Hematopoietic multipotent progenitor cell treated with erythropoietin and hydrocortisone succinate and interleukin-3 and kit ligand, for 4 days (in vitro differentiated cells): ENCODE data around the gene PRICKLE2.
A peak's percentile ranks its signal among the peaks of the same experiment; 100 is the strongest.

Experiments used
- DNase-seq: peaks from one replicate; pipeline ENCODE4 v3.0.0-alpha.2; 2015

PRICKLE2 gene

DNA sequence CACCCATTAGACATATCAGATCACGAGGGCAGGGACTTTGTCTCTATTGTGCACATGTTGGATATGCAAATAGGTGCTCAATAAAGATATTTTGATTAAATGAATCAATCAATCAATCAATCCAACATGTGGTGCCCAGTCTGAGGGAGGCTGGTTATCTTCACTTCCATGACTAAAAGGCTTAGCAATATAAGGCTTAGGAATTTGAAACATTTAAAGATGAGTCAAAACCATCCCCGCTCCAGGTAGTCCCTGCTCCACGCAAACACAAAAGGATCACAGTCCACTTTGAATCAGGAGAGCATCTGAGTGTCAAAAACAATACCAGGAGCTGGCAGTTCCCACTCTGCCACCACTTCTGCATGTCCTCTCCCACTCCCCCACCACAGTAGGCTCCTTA lies 25.8 kb upstream of the PRICKLE2 start:
- no peak for DNase-seq

- no peak for DNase-seq
Measured at GRCh38 chr3:64247991-64248646, 22.9 kb upstream of the PRICKLE2 start.

DNA sequence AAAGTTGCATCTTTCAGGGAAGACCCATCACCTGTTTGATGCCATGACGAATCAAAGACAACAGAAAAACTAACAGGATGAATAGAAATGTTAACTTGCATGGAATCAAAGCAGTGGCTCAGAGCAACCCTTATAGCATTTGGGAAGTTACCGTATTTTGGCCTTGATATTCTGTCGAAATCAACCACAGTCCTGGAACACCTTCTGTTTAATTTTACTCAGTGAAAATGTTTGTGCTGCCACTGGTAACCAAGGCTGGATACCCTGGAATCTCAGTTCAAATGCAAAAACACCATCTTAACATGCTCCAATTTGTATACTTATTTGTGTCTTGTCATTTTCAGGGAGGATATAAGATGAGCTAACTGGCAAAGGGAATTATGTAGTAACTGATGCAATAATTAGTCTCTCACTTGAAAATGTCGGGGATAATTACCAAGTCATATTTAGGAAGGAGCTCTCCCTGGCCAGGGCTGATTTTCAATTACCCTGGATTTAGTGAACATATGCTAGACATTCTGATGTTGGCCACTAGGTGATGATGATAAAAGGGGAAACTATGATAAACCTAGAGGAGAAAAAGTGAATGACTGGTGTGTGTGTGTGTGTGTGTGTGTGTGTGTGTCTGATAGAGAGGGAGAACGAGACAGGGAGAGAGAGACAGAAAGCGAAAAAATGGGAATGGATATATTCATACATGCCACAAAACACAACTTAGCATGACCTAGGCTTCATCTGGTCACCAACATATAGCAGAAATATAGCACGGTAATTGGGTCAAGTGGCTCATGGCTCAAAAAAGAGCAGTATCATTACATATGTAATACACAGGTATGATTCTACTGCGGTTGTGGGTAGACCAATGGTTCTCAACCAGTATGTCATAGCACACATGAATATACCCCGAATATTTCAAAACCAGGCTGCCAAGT lies 19.0 kb upstream of the PRICKLE2 start:
- DNase-seq = peak; percentile 50

- DNase-seq = no peak
Measured at GRCh38 chr3:64242435-64242834, 17.2 kb upstream of the PRICKLE2 start.

DNA sequence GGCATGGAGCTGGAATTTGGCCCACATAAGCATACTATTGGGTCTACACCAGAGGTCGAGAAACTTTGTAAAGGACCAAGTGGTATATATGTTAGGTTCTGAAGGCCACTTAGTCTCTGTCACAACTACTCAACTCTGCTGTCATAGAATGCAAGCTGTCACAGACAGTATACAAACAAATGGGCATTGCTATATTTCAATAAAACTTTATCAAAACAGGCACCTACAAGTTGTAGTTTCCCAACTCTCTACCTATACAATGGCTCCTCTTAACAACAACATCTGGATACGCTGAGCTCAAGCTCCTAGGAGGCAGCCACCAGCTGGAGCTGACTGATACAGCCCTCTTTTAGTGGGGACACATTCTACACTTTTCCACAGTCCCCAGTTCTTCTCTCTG lies 15.7 kb upstream of the PRICKLE2 start:
- no peak for DNase-seq

GRCh38 chr3:64240396-64240795 lies 15.1 kb upstream of the PRICKLE2 start:
- no peak for DNase-seq

DNA sequence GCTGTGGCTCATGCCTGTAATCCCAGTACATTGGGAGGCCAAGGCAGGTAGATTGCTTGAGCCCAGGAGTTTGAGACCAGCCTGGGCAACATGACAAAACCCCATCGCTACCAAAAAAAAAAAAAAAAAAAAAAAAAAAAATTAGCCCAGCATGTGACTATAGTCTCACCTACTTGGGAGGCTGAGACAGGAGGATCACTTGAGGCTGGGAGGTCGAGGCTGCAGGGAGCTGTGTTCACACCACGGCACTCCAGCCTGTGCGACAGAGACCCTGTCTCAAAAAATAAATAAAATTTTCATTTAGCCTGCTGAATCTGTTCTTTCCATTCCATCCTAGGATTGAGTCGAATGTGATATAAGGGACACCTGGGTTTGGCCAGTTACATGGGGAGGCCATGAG lies 14.6 kb upstream of the PRICKLE2 start:
- no peak for DNase-seq

- DNase-seq = no peak
Measured at GRCh38 chr3:64238971-64239667, 13.9 kb upstream of the PRICKLE2 start.

DNA sequence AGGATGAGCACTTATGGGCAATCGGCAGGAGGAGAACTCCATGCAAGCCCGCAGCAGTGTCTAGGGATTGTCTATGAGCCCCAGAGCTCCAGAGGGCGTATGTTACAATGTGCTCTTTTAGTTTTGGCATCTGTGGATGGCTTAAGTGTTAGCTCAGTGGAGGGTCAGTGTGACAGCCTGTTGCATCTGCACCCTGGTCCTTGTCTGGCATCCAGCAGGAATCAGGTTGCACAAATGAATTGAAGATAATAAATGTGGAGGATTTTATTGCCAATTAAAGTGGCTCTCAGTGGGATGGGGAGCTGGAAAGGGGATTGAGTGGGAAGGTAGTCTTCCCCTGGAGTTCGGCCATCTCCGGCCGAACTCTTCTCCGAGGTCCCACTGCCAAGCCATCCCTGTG lies 11.8 kb upstream of the PRICKLE2 start:
- no peak for DNase-seq

GRCh38 chr3:64235605-64236004 lies 10.3 kb upstream of the PRICKLE2 start:
- DNase-seq = no peak

DNA sequence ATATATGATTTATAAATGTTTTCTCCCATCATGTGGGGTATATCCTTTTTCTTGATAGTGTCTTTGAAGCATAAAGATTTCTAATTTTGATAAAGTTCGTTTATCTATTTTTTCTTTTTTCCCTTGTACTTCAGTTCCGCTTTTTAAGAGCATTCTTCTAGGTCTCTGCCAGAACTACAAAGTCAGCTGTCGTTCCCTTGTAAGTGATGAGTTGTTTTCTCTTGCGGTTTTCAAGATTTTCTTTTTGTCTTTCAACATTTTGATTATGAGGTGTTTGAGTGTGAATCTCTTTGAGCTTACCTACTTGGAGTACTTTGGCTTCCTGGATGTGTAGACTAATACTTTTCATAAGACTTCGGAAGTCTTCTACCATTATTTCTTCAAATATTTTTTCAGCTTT lies 9.3 kb upstream of the PRICKLE2 start:
- no peak for DNase-seq

DNA sequence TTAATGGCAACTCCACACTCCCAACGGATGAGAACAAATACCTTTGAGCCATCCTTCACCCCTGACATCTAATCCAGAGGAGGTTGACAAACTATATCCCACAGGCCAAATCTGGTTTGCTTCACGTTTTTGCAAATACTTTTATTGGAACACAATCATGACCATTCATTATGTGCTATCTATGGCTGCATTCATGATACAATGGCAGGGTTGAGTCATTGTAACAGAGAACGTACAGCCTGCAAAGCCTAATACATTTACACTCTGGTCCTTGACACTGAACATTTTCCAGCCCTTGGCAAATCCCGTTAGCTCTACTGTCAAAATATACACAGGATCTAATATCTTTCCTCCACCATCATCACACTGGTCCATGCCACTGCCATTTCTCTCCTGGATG lies 7.6 kb upstream of the PRICKLE2 start:
- no peak for DNase-seq

DNA sequence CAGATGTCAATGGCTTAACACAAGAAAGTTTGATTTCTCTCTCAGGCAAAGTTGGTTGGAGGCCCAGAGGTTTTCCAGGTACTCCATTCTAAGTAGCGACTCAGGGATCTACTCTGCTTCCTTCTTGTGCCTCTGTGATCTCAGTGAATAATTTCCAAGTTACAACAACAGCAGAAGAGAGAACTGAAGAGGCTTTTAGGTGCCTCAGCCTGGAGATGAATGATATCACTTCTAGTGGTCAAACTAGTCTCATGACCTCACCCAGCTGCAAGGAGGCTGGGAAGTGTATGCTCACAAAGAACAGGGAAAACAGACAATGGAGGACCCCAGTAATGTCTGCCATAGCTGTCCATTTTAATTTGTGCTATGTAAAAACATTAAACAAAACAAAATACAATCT lies 4.6 kb upstream of the PRICKLE2 start:
- DNase-seq = no peak

DNA sequence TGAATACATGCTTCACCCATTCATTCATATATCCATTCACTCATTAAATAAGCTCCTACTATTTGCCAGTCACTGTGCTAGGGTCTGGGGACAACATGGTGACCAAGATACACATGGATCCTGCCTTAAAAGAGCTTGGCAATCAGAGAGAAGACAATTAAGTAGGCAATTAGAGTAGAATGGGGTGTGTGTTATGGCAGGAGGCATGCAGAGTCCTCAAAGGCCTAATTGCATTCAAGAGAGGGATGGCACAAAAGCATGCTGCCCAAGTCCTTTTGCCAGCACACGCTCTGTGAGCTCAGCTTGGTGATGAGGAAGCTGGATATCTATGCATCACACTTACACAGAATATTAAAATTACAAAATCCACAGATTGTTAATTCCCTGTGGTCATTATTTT lies 2.8 kb upstream of the PRICKLE2 start:
- DNase-seq = no peak

DNA sequence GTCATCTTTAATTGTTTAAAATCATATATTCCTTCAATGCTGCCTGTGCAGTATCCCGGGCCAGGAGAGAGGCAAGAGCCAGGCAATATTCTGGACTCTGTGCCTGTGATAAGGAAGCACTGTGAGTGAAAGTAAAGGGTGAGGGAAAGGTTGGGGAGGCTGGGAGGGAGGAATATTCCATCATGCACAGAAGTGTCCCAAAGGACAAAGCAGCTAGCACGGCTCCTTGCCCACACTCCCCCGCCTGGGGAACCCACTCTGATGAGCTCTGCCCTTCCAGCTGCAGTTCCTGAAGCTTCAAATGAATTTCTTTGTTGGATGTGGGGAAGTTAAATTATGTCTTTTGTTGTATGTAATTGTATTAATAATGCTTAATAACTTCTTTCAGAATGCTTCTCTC lies 1.5 kb upstream of the PRICKLE2 start:
- DNase-seq = no peak

DNA sequence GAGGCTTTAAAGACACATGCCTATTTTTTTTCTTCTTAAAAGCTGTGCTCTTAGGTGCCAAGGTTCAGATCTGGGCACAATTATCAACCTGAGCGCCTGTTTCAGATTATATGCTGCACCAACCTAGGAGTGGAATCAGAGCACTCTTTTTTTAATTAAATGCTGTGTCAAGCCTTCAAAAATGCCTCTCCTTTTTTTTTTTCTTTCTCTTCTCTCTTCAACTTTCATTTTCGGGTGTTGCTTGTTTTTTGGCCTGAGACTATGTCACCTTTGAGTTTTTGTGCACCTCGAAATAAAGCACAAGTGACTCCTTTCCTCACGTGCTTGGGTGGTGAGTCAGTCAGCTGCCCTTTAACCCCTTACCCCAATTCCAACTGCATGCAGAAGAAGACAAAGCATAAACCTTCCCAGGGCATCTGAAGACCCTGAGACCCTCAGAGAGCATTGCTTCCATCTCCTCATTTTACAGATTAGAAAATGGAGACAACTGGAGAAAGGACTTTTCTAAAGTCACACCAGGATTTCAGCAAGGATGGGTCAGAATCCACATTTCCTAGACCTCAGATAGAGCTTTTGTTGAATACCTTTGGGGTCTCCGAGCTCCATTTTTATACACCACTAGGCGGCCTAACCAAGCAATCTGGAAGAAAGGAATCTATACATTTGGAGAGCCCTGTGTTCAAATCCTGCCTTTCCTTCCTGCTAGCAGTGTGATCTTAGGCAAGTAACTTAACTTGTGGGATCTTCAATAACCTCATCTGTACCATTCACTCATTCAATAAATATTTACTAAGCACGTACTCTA lies 631 bp upstream of the PRICKLE2 start:
- no peak for DNase-seq

GRCh38 chr3:64223791-64224745 lies 1.2 kb downstream of the PRICKLE2 start:
- DNase-seq = no peak

DNA sequence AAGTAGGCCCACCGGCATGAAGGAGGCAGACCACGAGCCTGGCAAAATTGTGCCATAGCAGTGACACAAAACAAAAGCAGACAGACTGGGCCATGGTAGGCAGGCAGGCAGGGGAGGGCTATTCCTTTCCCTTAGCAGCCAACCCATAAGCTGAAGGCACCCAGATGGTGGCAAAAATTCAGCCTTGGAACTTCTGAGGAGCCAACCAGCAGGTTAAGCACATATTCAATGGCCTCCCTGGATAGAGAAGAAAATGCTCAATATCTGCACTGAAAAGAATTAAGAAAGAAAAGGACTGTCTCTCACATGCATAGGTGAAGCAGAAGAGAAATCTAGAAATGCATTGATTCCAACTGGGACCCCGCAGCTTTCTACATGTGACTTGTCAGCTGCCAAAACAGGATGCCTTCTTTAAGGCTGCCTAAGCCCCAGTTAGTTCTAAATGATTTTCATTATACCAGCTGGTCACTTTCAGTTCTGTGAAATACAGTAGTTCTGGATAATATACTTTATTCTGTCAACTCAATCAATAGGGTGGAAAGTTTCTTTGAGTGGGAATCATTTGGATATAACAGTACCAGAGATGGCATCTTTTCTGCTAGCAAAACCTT lies 2.7 kb downstream of the PRICKLE2 start:
- no peak for DNase-seq

- DNase-seq = no peak
Measured at GRCh38 chr3:64221571-64222257, 3.6 kb downstream of the PRICKLE2 start.

GRCh38 chr3:64220161-64220914 lies 4.9 kb downstream of the PRICKLE2 start:
- peak; percentile 12 for DNase-seq
